Osteoblast (primary cell): ENCODE measurements around the gene TSPOAP1. TPM values are rescaled to one million over a fixed set of nuclear protein-coding genes. Genes with fewer than 3 reads are reported as not detected.

Source experiments
- DNase-seq: peaks from one replicate; pipeline ENCODE4 v3.0.0; 2011; ENCODE audit warnings: low spot score, mixed read lengths; ENCODE audit not compliant: insufficient read length; ENCODE audit errors: missing footprints
- H2AFZ ChIP-seq: 2 replicates; pipeline ENCODE4 v1.6.0; 2011; ENCODE audit warnings: mild to moderate bottlenecking, low read length
- H3K27ac ChIP-seq: 2 replicates; pipeline ENCODE4 v1.5.1; 2011; ENCODE audit warnings: mild to moderate bottlenecking, low read depth, low read length, moderate library complexity
- H3K27me3 ChIP-seq: 2 replicates; pipeline ENCODE4 v1.6.0; 2012; ENCODE audit warnings: mild to moderate bottlenecking, control low read depth, inconsistent platforms, low read length, moderate library complexity; ENCODE audit not compliant: insufficient read depth
- H3K36me3 ChIP-seq: 2 replicates; pipeline ENCODE4 v1.5.1; 2011; ENCODE audit warnings: mild to moderate bottlenecking, low read length, control low read depth, moderate library complexity; ENCODE audit not compliant: insufficient read depth
- H3K4me1 ChIP-seq: 2 replicates; pipeline ENCODE4 v1.5.1; 2011; ENCODE audit warnings: mild to moderate bottlenecking, low read length, control low read depth, moderate library complexity; ENCODE audit not compliant: insufficient read depth
- H3K4me2 ChIP-seq: 2 replicates; pipeline ENCODE4 v1.6.0; 2011; ENCODE audit warnings: mild to moderate bottlenecking, low read length; ENCODE audit not compliant: insufficient read depth
- H3K4me3 ChIP-seq: fragments of 200-600 bp; sonication (generic); 3 replicates; pipeline ENCODE4 v1.5.1; 2012; ENCODE audit warnings: mild to moderate bottlenecking, low read length, inconsistent platforms; ENCODE audit not compliant: insufficient read depth
- H3K79me2 ChIP-seq: 2 replicates; pipeline ENCODE4 v1.6.0; 2012; ENCODE audit warnings: mild to moderate bottlenecking, low read length, control low read depth, inconsistent platforms; ENCODE audit not compliant: insufficient read depth
- H3K9me3 ChIP-seq: 2 replicates; pipeline ENCODE4 v1.5.1; 2011; ENCODE audit warnings: low read depth, low read length, control low read depth
- H4K20me1 ChIP-seq: 2 replicates; pipeline ENCODE4 v1.6.0; 2012; ENCODE audit warnings: mild to moderate bottlenecking, low read length, control low read depth; ENCODE audit not compliant: insufficient read depth
- total RNA-seq: library from RNA; depleted of rRNA; stranded (reverse); fragments of >200 nt; gene quantifications from 2 replicates; pipeline ENCODE4 v1.2.3, GENCODE V29; 2012
- TF ChIP-seq, protein P1 (sequence below): IDR thresholded peaks from 2 replicates; pipeline ENCODE4 v1.5.1; 2011; ENCODE audit warnings: mild to moderate bottlenecking, low read depth, low read length, moderate library complexity; ENCODE audit errors: extremely low read depth

The TSPOAP1 gene
- total RNA-seq, 1 donor: 4.3 TPM

- TF ChIP-seq, protein P1, sequence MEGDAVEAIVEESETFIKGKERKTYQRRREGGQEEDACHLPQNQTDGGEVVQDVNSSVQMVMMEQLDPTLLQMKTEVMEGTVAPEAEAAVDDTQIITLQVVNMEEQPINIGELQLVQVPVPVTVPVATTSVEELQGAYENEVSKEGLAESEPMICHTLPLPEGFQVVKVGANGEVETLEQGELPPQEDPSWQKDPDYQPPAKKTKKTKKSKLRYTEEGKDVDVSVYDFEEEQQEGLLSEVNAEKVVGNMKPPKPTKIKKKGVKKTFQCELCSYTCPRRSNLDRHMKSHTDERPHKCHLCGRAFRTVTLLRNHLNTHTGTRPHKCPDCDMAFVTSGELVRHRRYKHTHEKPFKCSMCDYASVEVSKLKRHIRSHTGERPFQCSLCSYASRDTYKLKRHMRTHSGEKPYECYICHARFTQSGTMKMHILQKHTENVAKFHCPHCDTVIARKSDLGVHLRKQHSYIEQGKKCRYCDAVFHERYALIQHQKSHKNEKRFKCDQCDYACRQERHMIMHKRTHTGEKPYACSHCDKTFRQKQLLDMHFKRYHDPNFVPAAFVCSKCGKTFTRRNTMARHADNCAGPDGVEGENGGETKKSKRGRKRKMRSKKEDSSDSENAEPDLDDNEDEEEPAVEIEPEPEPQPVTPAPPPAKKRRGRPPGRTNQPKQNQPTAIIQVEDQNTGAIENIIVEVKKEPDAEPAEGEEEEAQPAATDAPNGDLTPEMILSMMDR: no peak
- H2AFZ ChIP-seq: no peak overlapping the region
- no peaks in the 10 kb centered on the region for H3K27me3 ChIP-seq
Measured at GRCh38 chr17:58308985-58309917, 19.3 kb downstream of the TSPOAP1 start.

GRCh38 chr17:58308173-58308984 is 20.2 kb downstream of the TSPOAP1 start:
- H3K4me2 ChIP-seq: no peak overlapping the region
- H3K4me1 ChIP-seq: no peaks in the 10 kb centered on the region
- TF ChIP-seq, protein P1: no peak
- H3K79me2 ChIP-seq: no peaks in the 10 kb centered on the region
- peak; percentile 77 for DNase-seq
- no peaks in the 10 kb centered on the region for H4K20me1 ChIP-seq
- H3K27me3 ChIP-seq: no peaks in the 10 kb centered on the region
- no peak overlapping the region for H3K27ac ChIP-seq
- no peak overlapping the region for H3K4me3 ChIP-seq
- no peak overlapping the region for H2AFZ ChIP-seq
- H3K36me3 ChIP-seq: no peaks in the 10 kb centered on the region
- no peaks in the 10 kb centered on the region for H3K9me3 ChIP-seq

More at GRCh38 chr17:58308985-58309917, 19.3 kb downstream of the TSPOAP1 start:
- Histone ChIP-seq H3K79me2 (no peaks in the 10 kb centered on the region), H3K4me2 (no peak overlapping the region), H3K4me3 (no peak overlapping the region), H3K4me1 (no peaks in the 10 kb centered on the region), H3K27ac (no peak overlapping the region), H3K9me3 (no peaks in the 10 kb centered on the region), H4K20me1 (no peaks in the 10 kb centered on the region), H3K36me3 (no peaks in the 10 kb centered on the region)
- DNase-seq: peak; percentile 71

GRCh38 chr17:58307468-58308172 is 21.0 kb downstream of the TSPOAP1 start:
- DNase-seq: peak; percentile 87
- TF ChIP-seq, protein P1: no peak
- Histone ChIP-seq H3K27me3 (no peaks in the 10 kb centered on the region), H3K4me1 (no peaks in the 10 kb centered on the region), H3K4me3 (no peak overlapping the region), H3K36me3 (no peaks in the 10 kb centered on the region), H3K27ac (no peak overlapping the region), H4K20me1 (no peaks in the 10 kb centered on the region), H3K9me3 (no peaks in the 10 kb centered on the region), H3K4me2 (no peak overlapping the region), H2AFZ (no peak overlapping the region), H3K79me2 (no peaks in the 10 kb centered on the region)
